H1 (cell line): ENCODE results near the gene PTPRT. TPM values are rescaled to one million over a fixed set of nuclear protein-coding genes. Genes with fewer than 3 reads are reported as not detected.

Source experiments
- ATF2 ChIP-seq: IDR thresholded peaks from 2 replicates; pipeline ENCODE4 v1.6.1; 2012; ENCODE audit warnings: low read length, inconsistent platforms
- EGR1 ChIP-seq: IDR thresholded peaks from 2 replicates; pipeline ENCODE4 v1.6.1; 2011; ENCODE audit warnings: low read depth, low read length, borderline replicate concordance
- HDAC2 ChIP-seq, 2 experiments: fragments of 300-600 bp in 1 of 2; sonication (generic) in 1 of 2; IDR thresholded peaks; 2 replicates each; pipeline ENCODE4 v1.6.1; 2011 to 2012; ENCODE audit warnings: low read depth in 2 of 2, low read length in 2 of 2, mild to moderate bottlenecking in 2 of 2, moderate library complexity in 2 of 2, borderline replicate concordance in 1 of 2, inconsistent platforms in 1 of 2
- polyA plus RNA-seq, 7 experiments: library from polyadenylated mRNA; depleted of rRNA in 3 of 7; stranded (reverse) in 5 of 7; unstranded in 2 of 7; fragments of >200 nt in 5 of 7; fragments of 200-250 nt in 2 of 7; gene quantifications; 1 replicate in 5 of 7; 2 replicates in 1 of 7; 4 replicates in 1 of 7; pipeline versions ENCODE4 v1.2.1 to v1.2.3, GENCODE V29; 2011 to 2013; ENCODE audit warnings: missing spikeins in 2 of 7, mixed read lengths in 2 of 7
- total RNA-seq: library from RNA; stranded (reverse); fragmentation: NEBNext Ultra II Directional; extraction: Animal tissue kit (Norgen Biotek cat#: 25700); gene quantifications from 2 replicates; pipeline ENCODE4 v1.2.1, GENCODE V29; 2021

Gene PTPRT
- total and polyA plus RNA-seq, 2 of the 8 experiments (the other 6 are each of a cell fraction or from before 2014, with no cell fraction given) = 0.33 to 1.8 TPM

GRCh38 chr20:42955713-42956112, 234.0 kb downstream of the PTPRT start (continued):
- no peak for TF ChIP-seq ATF2
- no peak for TF ChIP-seq HDAC2 (IDR thresholded peaks at IDR 0.05; ENCODE audit: borderline replicate concordance in 1 of 2, low read depth in 2 of 2, low read length in 2 of 2)
- no peak for TF ChIP-seq EGR1
